Breast epithelium (tissue), 4 donors: ENCODE measurements around the gene SPACA6. TPM values are rescaled to one million over a fixed set of nuclear protein-coding genes. Genes with fewer than 3 reads are reported as not detected.

Experiments used
- DNase-seq, 2 donors: peaks; one replicate each; pipeline ENCODE4 v3.0.0-alpha.2; 2019; ENCODE audit warnings: low spot score in 2 of 2
- H3K27ac ChIP-seq, 2 donors: fragments of 200-600 bp; sonication (generic) in 1 of 2; one replicate each; pipeline ENCODE4 v1.5.1; 2016 to 2019; ENCODE audit warnings: mild to moderate bottlenecking in 1 of 2
- H3K27me3 ChIP-seq, 2 donors: fragments of 200-600 bp; sonication (generic) in 1 of 2; one replicate each; pipeline versions ENCODE4 v1.5.1 to v1.6.0; 2017 to 2019; ENCODE audit warnings: control low read depth in 1 of 2, mild to moderate bottlenecking in 1 of 2
- H3K36me3 ChIP-seq: fragments of 200-600 bp; one replicate; pipeline ENCODE4 v1.5.1; 2019
- H3K4me1 ChIP-seq, 2 donors: fragments of 200-600 bp; sonication (generic); one replicate each; pipeline ENCODE4 v1.5.1; 2016 to 2019; ENCODE audit warnings: control low read depth in 1 of 2
- H3K4me3 ChIP-seq, 3 donors: fragments of 200-600 bp; sonication (generic); 1 replicate in 2 of 3; 2 replicates in 1 of 3; pipeline ENCODE4 v1.5.1; 2016 to 2019; ENCODE audit warnings: mild to moderate bottlenecking in 3 of 3, moderate library complexity in 2 of 3
- H3K9me3 ChIP-seq, 2 donors: fragments of 200-600 bp; sonication (generic) in 1 of 2; one replicate each; pipeline ENCODE4 v1.5.1; 2016 to 2019; ENCODE audit warnings: control low read depth in 1 of 2
- CTCF ChIP-seq, 3 donors: fragments of 450-650 bp; IDR thresholded peaks; one replicate each; pipeline ENCODE4 v1.5.1; 2016 to 2017; ENCODE audit warnings: antibody characterized with exemption in 3 of 3, mild to moderate bottlenecking in 3 of 3, moderate library complexity in 3 of 3
- POLR2A ChIP-seq: fragments of 450-650 bp; IDR thresholded peaks from one replicate; pipeline ENCODE4 v1.6.1; 2016; ENCODE audit warnings: antibody characterized with exemption, mild to moderate bottlenecking, moderate library complexity
- POLR2AphosphoS5 ChIP-seq, 3 donors: sonication (generic); formaldehyde crosslinking; IDR thresholded peaks; one replicate each; pipeline ENCODE4 v1.6.1; 2017; ENCODE audit warnings: antibody characterized with exemption in 3 of 3
- intact Hi-C: fragments of 100-400 bp; cut with DNase I; formaldehyde crosslinking; loops from one replicate; pipeline ENCODE4 v1.15.1; 2023; ENCODE audit warnings: low total_unique reads
- total RNA-seq, 3 donors: library from RNA; depleted of rRNA; stranded (reverse); fragments of >200 nt; gene quantifications; one replicate each; pipeline ENCODE4 v1.1.0, GENCODE V29; 2016

SPACA6 gene
- total RNA-seq, 3 donors from 2014 or later: 9.1 to 29.3 (median 27.2) TPM

- Histone ChIP-seq H3K36me3 (no peaks in the 10 kb centered on the region), H3K4me3 (no peak overlapping the region), H3K27ac (no peak overlapping the region), H3K27me3 (no peaks in the 10 kb centered on the region), H3K9me3 (no peaks in the 10 kb centered on the region), H3K4me1 (no peaks in the 10 kb centered on the region)
- no peak for DNase-seq
- intact Hi-C loops: no loop called here
- TF ChIP-seq POLR2AphosphoS5 (IDR thresholded peaks at IDR 0.05) (no peak), POLR2A (no peak), CTCF (IDR thresholded peaks at IDR 0.05) (no peak)
Measured at GRCh38 chr19:51754109-51754508, 61.0 kb downstream of the SPACA6 start.

- Histone ChIP-seq H3K4me1 (no peaks in the 10 kb centered on the region), H3K27me3 (no peaks in the 10 kb centered on the region), H3K4me3 (no peak overlapping the region), H3K36me3 (no peaks in the 10 kb centered on the region), H3K9me3 (no peaks in the 10 kb centered on the region), H3K27ac (no peak overlapping the region)
- no peak for DNase-seq
- intact Hi-C loops: no loop called here
- TF ChIP-seq POLR2A: no peak
- no peak for TF ChIP-seq CTCF (IDR thresholded peaks at IDR 0.05)
- no peak for TF ChIP-seq POLR2AphosphoS5 (IDR thresholded peaks at IDR 0.05)
Measured at GRCh38 chr19:51754770-51755169, 61.6 kb downstream of the SPACA6 start.

Other genes starting within 250 kb of the SPACA6 start
- 1 to 10 TPM in 2 of 3 donors, under 1 TPM in 1; 0.80 to 8.6 (median 2.3) TPM for gene SIGLEC8, start 234.9 kb upstream of the SPACA6 start, total RNA-seq
- not detected for gene CEACAM18, start 214.8 kb upstream of the SPACA6 start, total RNA-seq
- gene SIGLEC12, start 191.5 kb upstream of the SPACA6 start, total RNA-seq: 1 to 10 TPM in 1 of 3 donors, not detected in 2; 1.8 TPM
- 1 to 10 TPM in 1 of 3 donors, under 1 TPM in 1, not detected in 1; 0.73 to 4.8 TPM for gene SIGLEC6, start 161.7 kb upstream of the SPACA6 start, total RNA-seq
- gene ZNF175, start 122.0 kb upstream of the SPACA6 start, total RNA-seq: 10 to 100 TPM in 1 of 3 donors, 1 to 10 TPM in 2; 4.3 to 12.1 (median 8.9) TPM
- 1 to 10 TPM in 2 of 3 donors, not detected in 1; 1.6 to 1.8 TPM for gene SIGLEC5, start 62.9 kb upstream of the SPACA6 start, total RNA-seq
- gene SIGLEC14, start 46.5 kb upstream of the SPACA6 start, total RNA-seq: 1 to 10 TPM in 2 of 3 donors, not detected in 1; 2.0 to 5.9 TPM
- 10 to 100 TPM in 1 of 3 donors, 1 to 10 TPM in 1, under 1 TPM in 1; 0.33 to 61.8 (median 4.2) TPM for gene HAS1, start 30.7 kb downstream of the SPACA6 start, total RNA-seq
- gene FPR1, start 58.5 kb downstream of the SPACA6 start, total RNA-seq: 10 to 100 TPM in 2 of 3 donors, 1 to 10 TPM in 1; 6.0 to 14.9 (median 13.1) TPM
- under 1 TPM; 0.15 to 0.98 (median 0.32) TPM for gene FPR2, start 67.8 kb downstream of the SPACA6 start, total RNA-seq
- 10 to 100 TPM in 2 of 3 donors, 1 to 10 TPM in 1; 3.9 to 20.0 (median 12.0) TPM for gene FPR3, start 101.8 kb downstream of the SPACA6 start, total RNA-seq
- gene ZNF577, start 194.6 kb downstream of the SPACA6 start, total RNA-seq: 10 to 100 TPM; 19.5 to 46.4 (median 21.0) TPM
- 10 to 100 TPM; 11.7 to 22.8 (median 15.4) TPM for gene ZNF649, start 211.7 kb downstream of the SPACA6 start, total RNA-seq
- gene ZNF613, start 234.1 kb downstream of the SPACA6 start, total RNA-seq: 10 to 100 TPM in 1 of 3 donors, 1 to 10 TPM in 2; 5.9 to 13.5 (median 7.9) TPM